DOHH2 (cell line): ENCODE results near the gene COL7A1.
A peak's percentile ranks its signal among the peaks of the same experiment; 100 is the strongest.

Experiments used
- H3F3A ChIP-seq: fragments of 200-600 bp; sonication (generic), shearing (Covaris generic); 2 replicates; pipeline ENCODE4 v1.6.0; 2016; ENCODE audit warnings: antibody characterized with exemption, mild to moderate bottlenecking; ENCODE audit not compliant: control insufficient read depth, insufficient read depth
- H3K27ac ChIP-seq: fragments of 200-600 bp; sonication (generic); 2 replicates; pipeline ENCODE4 v1.5.1; 2014; ENCODE audit warnings: low read depth, mild to moderate bottlenecking, low read length, moderate library complexity
- H3K27me3 ChIP-seq: fragments of 200-600 bp; sonication (generic); 2 replicates; pipeline ENCODE4 v1.6.1; 2014; ENCODE audit warnings: mild to moderate bottlenecking, low read length, mixed read lengths; ENCODE audit not compliant: control insufficient read depth
- H3K36me3 ChIP-seq: fragments of 200-600 bp; sonication (generic); 2 replicates; pipeline ENCODE4 v1.6.1; 2014; ENCODE audit warnings: mild to moderate bottlenecking, low read length, moderate library complexity, mixed read lengths; ENCODE audit not compliant: control insufficient read depth
- H3K4me1 ChIP-seq: fragments of 200-600 bp; sonication (generic); 2 replicates; pipeline ENCODE4 v1.6.1; 2014; ENCODE audit warnings: mild to moderate bottlenecking, low read length, mixed read lengths; ENCODE audit not compliant: control insufficient read depth
- H3K4me2 ChIP-seq: fragments of 200-600 bp; sonication (generic); 2 replicates; pipeline ENCODE4 v1.6.0; 2014; ENCODE audit warnings: mild to moderate bottlenecking, low read length, moderate library complexity
- H3K4me3 ChIP-seq: fragments of 200-600 bp; sonication (generic); 2 replicates; pipeline ENCODE4 v1.5.1; 2014; ENCODE audit warnings: mild to moderate bottlenecking, low read length, mixed read lengths
- H3K79me2 ChIP-seq: fragments of 200-600 bp; sonication (generic); 2 replicates; pipeline ENCODE4 v1.6.1; 2014; ENCODE audit warnings: mild to moderate bottlenecking, low read length, mixed read lengths; ENCODE audit not compliant: control insufficient read depth
- H3K9me2 ChIP-seq: fragments of 200-600 bp; sonication (generic); replicated peaks from 2 replicates; pipeline ENCODE4 v1.6.1; 2014; ENCODE audit warnings: mild to moderate bottlenecking, low read length, mixed read lengths; ENCODE audit not compliant: control insufficient read depth
- H3K9me3 ChIP-seq: fragments of 200-600 bp; sonication (generic); 2 replicates; pipeline ENCODE4 v1.6.1; 2014; ENCODE audit warnings: antibody characterized with exemption, low read length, mixed read lengths; ENCODE audit not compliant: control insufficient read depth, insufficient read depth
- H4K20me1 ChIP-seq: fragments of 200-600 bp; sonication (generic); 2 replicates; pipeline ENCODE4 v1.6.0; 2014; ENCODE audit warnings: low read depth, mild to moderate bottlenecking, antibody characterized with exemption, low read length, moderate library complexity; ENCODE audit not compliant: control insufficient read depth, insufficient read depth
- CTCF ChIP-seq: fragments of 200-600 bp; sonication (generic); IDR thresholded peaks from one replicate; pipeline ENCODE4 v1.5.1; 2014; ENCODE audit warnings: antibody characterized with exemption, mild to moderate bottlenecking, low read depth, low read length; ENCODE audit not compliant: poor library complexity, severe bottlenecking
- EZH2phosphoT487 ChIP-seq: fragments of 200-600 bp; sonication (generic); IDR thresholded peaks from 2 replicates; pipeline ENCODE4 v1.6.1; 2017; ENCODE audit warnings: borderline replicate concordance, mild to moderate bottlenecking, antibody characterized with exemption, low read length, moderate library complexity, mixed read lengths

The COL7A1 gene

GRCh38 chr3:48635222-48636021 lies 40.3 kb upstream of the COL7A1 start, which contains the start of gene SLC26A6:
SLC26A6 (minus strand) TSS chr3:48635461; CDS start chr3:48635393, 68 bp downstream.
- H3K79me2 ChIP-seq = no peaks in the 10 kb centered on the region
- TF ChIP-seq EZH2phosphoT487 = no peak
- peak; percentile 96 for TF ChIP-seq CTCF
- peak within 1 kb of the TSS; percentile 80 for H3K4me3 ChIP-seq
- H3K36me3 ChIP-seq = peaks cover 12% of the 10 kb centered on the region
- peak within 1 kb of the TSS; percentile 34 for H3K27ac ChIP-seq
- no peaks in the 10 kb centered on the region for H3F3A ChIP-seq
- H3K4me1 ChIP-seq = peaks cover 18% of the 10 kb centered on the region
- H3K27me3 ChIP-seq = no peaks in the 10 kb centered on the region
- H3K9me3 ChIP-seq = no peaks in the 10 kb centered on the region
- H3K4me2 ChIP-seq = peak within 1 kb of the TSS; percentile 90
- no peaks in the 10 kb centered on the region for H4K20me1 ChIP-seq
- no peaks in the 10 kb centered on the region for H3K9me2 ChIP-seq

GRCh38 chr3:48634661-48635221 lies 39.6 kb upstream of the COL7A1 start:
- Histone ChIP-seq H3K9me3 (no peaks in the 10 kb centered on the region), H3K27me3 (no peaks in the 10 kb centered on the region), H3K4me3 (peak overlapping the region; percentile 80), H3K4me1 (peaks cover 18% of the 10 kb centered on the region), H3K36me3 (peaks cover 12% of the 10 kb centered on the region), H3K9me2 (no peaks in the 10 kb centered on the region), H4K20me1 (no peaks in the 10 kb centered on the region), H3F3A (no peaks in the 10 kb centered on the region), H3K79me2 (no peaks in the 10 kb centered on the region), H3K27ac (peak overlapping the region; percentile 34), H3K4me2 (peak overlapping the region; percentile 90)
- TF ChIP-seq EZH2phosphoT487 (no peak), CTCF (no peak)

DNA sequence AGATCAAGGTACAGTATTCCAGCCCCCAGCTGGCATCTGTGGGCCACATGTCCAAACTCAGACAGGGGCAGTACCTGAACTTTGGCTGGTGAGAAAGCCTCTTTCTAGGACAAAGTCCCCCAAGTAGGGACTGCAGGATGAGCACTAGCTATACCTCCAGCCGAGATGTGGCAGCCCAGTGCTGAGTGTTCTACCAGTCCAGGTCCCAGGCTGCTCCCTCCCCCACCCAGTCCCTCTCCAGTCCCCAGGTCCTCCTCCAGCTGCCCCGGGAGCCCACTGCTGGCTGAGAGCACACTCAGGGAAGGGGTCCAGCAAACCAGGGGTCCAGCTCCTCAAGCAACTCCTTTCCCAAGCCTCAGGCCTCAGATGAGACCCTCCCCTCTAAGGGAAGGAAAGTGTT lies 38.6 kb upstream of the COL7A1 start:
- H3K79me2 ChIP-seq = no peaks in the 10 kb centered on the region
- TF ChIP-seq CTCF = no peak
- TF ChIP-seq EZH2phosphoT487 = no peak
- H3K4me3 ChIP-seq = no peak overlapping the region
- no peaks in the 10 kb centered on the region for H4K20me1 ChIP-seq
- H3K27me3 ChIP-seq = no peaks in the 10 kb centered on the region
- H3K36me3 ChIP-seq = peaks cover 12% of the 10 kb centered on the region
- peaks cover 18% of the 10 kb centered on the region for H3K4me1 ChIP-seq
- no peaks in the 10 kb centered on the region for H3F3A ChIP-seq
- H3K4me2 ChIP-seq = peak overlapping the region; percentile 90; the same call in 1 of the 2 replicates
- H3K9me3 ChIP-seq = no peaks in the 10 kb centered on the region
- H3K9me2 ChIP-seq = no peaks in the 10 kb centered on the region
- no peak overlapping the region for H3K27ac ChIP-seq
